Measurements from ENCODE around the gene AJM1. TPM values are rescaled to one million over a fixed set of nuclear protein-coding genes. Genes with fewer than 3 reads are reported as not detected.

The AJM1 gene
- total RNA-seq, 4 donors from 2014 or later: 1.6 to 3.1 (median 2.2) TPM

DNA sequence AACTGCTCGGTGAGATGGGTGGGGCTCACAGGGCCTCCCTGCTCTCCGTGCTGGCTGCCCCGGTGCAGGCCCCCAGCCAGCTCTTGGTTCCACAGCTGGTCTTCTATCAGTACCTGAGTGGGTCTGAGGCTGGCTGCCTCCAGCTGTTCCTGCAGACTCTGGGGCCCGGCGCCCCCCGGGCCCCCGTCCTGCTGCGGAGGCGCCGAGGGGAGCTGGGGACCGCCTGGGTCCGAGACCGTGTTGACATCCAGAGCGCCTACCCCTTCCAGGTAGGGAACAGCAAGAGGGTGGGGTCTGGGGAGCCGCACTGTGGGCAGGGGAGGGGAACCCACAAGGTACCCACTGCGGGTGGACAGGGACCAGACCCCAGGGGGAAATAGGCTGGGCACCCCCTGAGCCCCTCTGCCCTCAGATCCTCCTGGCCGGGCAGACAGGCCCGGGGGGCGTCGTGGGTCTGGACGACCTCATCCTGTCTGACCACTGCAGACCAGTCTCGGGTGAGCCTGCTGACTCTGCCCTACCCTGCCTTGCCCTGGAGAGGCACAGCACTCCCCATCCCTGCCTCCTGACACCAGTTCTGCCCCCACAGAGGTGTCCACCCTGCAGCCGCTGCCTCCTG lies 12.7 kb downstream of the AJM1 start:
- WGBS: 69% methylated on average over 8 of the region's 23 CpGs
- DNase-seq (ENCODE audit: low spot score in 2 of 2): peak in 1 of 2 donors; percentile 55
- TF ChIP-seq, protein P1, sequence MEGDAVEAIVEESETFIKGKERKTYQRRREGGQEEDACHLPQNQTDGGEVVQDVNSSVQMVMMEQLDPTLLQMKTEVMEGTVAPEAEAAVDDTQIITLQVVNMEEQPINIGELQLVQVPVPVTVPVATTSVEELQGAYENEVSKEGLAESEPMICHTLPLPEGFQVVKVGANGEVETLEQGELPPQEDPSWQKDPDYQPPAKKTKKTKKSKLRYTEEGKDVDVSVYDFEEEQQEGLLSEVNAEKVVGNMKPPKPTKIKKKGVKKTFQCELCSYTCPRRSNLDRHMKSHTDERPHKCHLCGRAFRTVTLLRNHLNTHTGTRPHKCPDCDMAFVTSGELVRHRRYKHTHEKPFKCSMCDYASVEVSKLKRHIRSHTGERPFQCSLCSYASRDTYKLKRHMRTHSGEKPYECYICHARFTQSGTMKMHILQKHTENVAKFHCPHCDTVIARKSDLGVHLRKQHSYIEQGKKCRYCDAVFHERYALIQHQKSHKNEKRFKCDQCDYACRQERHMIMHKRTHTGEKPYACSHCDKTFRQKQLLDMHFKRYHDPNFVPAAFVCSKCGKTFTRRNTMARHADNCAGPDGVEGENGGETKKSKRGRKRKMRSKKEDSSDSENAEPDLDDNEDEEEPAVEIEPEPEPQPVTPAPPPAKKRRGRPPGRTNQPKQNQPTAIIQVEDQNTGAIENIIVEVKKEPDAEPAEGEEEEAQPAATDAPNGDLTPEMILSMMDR (IDR thresholded peaks at IDR 0.05): no peak
- TF ChIP-seq POLR2AphosphoS5 (IDR thresholded peaks at IDR 0.05) (no peak), EP300 (IDR thresholded peaks at IDR 0.05) (no peak), POLR2A (IDR thresholded peaks at IDR 0.05) (no peak)
- H3K36me3 ChIP-seq: peaks cover 5% of the 10 kb centered on the region
- no peaks in the 10 kb centered on the region for H3K27me3 ChIP-seq
- no peak overlapping the region for H3K4me3 ChIP-seq
- no peak overlapping the region for H3K27ac ChIP-seq
- H3K9me3 ChIP-seq: no peaks in the 10 kb centered on the region
- H3K4me1 ChIP-seq: peaks cover 36% of the 10 kb centered on the region

DNA sequence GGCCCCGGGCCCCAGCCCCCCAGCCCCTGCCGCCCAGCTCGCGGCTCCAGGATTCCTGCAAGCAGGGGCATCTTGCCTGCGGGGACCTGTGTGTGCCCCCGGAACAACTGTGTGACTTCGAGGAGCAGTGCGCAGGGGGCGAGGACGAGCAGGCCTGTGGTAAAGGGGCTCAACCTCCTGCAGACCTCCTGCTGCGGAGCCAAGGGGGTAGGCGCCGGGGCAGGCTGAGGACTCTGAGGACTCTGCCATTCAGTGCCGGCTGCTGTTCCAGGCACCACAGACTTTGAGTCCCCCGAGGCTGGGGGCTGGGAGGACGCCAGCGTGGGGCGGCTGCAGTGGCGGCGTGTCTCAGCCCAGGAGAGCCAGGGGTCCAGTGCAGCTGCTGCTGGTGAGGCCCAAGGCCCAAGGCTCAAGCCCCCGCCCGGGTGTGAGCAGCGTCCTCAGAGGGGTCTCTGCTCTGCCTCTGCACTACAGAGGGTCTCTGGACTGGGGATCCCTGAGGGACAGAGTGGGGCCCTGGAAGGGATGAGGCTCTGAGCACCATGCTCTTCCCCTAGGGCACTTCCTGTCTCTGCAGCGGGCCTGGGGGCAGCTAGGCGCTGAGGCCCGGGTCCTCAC lies 13.3 kb downstream of the AJM1 start:
- Histone ChIP-seq H3K27ac (no peak overlapping the region), H3K36me3 (peaks cover 8% of the 10 kb centered on the region), H3K9me3 (no peaks in the 10 kb centered on the region), H3K27me3 (no peaks in the 10 kb centered on the region), H3K4me1 (peaks cover 30% of the 10 kb centered on the region), H3K4me3 (no peak overlapping the region)
- peak in 1 of 2 donors; percentile 65 for DNase-seq (ENCODE audit: low spot score in 2 of 2)
- 87% methylated on average over 3 of the region's 26 CpGs for WGBS
- no peak for TF ChIP-seq EP300 (IDR thresholded peaks at IDR 0.05)
- TF ChIP-seq POLR2A (IDR thresholded peaks at IDR 0.05): no peak
- TF ChIP-seq POLR2AphosphoS5 (IDR thresholded peaks at IDR 0.05): no peak
- TF ChIP-seq, protein P1 (IDR thresholded peaks at IDR 0.05): no peak

DNA sequence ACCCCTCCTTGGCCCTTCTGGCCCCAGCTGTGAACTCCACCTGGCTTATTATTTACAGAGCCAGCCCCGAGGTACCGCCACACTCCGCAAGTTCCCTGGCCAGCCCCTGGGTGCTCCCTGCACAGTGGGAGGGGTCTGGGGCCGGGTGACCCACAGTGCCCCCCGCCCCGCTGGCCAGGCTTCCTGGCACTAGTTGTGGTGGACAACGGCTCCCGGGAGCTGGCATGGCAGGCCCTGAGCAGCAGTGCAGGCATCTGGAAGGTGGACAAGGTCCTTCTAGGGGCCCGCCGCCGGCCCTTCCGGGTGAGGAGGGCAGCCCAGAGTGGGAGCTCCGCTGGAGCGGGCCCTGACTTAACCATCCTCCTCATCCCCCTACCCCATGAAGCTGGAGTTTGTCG lies 13.8 kb downstream of the AJM1 start:
- Histone ChIP-seq H3K4me1 (peaks cover 27% of the 10 kb centered on the region), H3K9me3 (no peaks in the 10 kb centered on the region)
- 80% methylated on average over 3 of the region's 15 CpGs for WGBS

GRCh38 chr9:136856541-136857141 lies 14.4 kb downstream of the AJM1 start:
- 83% methylated on average over 2 of the region's 14 CpGs for WGBS
- peak in 1 of 2 donors; percentile 63 for DNase-seq (ENCODE audit: low spot score in 2 of 2)
- Histone ChIP-seq H3K27ac (no peak overlapping the region), H3K36me3 (peaks cover 13% of the 10 kb centered on the region), H3K4me3 (no peak overlapping the region), H3K27me3 (no peaks in the 10 kb centered on the region), H3K4me1 (peaks cover 27% of the 10 kb centered on the region), H3K9me3 (no peaks in the 10 kb centered on the region)
- TF ChIP-seq POLR2A (IDR thresholded peaks at IDR 0.05) (no peak), POLR2AphosphoS5 (IDR thresholded peaks at IDR 0.05) (no peak), EP300 (IDR thresholded peaks at IDR 0.05) (no peak)
- TF ChIP-seq, protein P1 (IDR thresholded peaks at IDR 0.05): no peak

More for the DNA sequence above, 13.8 kb downstream of the AJM1 start:
- TF ChIP-seq POLR2A (IDR thresholded peaks at IDR 0.05): no peak
- TF ChIP-seq, protein P1 (IDR thresholded peaks at IDR 0.05): no peak
- TF ChIP-seq POLR2AphosphoS5 (IDR thresholded peaks at IDR 0.05): no peak
- no peak for TF ChIP-seq EP300 (IDR thresholded peaks at IDR 0.05)
- Histone ChIP-seq H3K36me3 (peaks cover 11% of the 10 kb centered on the region), H3K27ac (no peak overlapping the region), H3K27me3 (no peaks in the 10 kb centered on the region), H3K4me3 (no peak overlapping the region)
- DNase-seq (ENCODE audit: low spot score in 2 of 2): peak in 1 of 2 donors; percentile 53

- no CpG with 5 or more reads among the region's 19 CpGs for WGBS
- Histone ChIP-seq H3K9me3 (no peaks in the 10 kb centered on the region), H3K4me1 (peaks cover 27% of the 10 kb centered on the region), H3K36me3 (peaks cover 18% of the 10 kb centered on the region), H3K27me3 (no peaks in the 10 kb centered on the region), H3K4me3 (no peak overlapping the region), H3K27ac (no peak overlapping the region)
- DNase-seq (ENCODE audit: low spot score in 2 of 2): no peak
- TF ChIP-seq, protein P1 (IDR thresholded peaks at IDR 0.05): no peak
- TF ChIP-seq POLR2AphosphoS5 (IDR thresholded peaks at IDR 0.05) (no peak), POLR2A (IDR thresholded peaks at IDR 0.05) (no peak), EP300 (IDR thresholded peaks at IDR 0.05) (no peak)
Observed at GRCh38 chr9:136857166-136857565, 14.9 kb downstream of the AJM1 start.

Data from suprapubic skin (tissue), 4 donors.